Fibroblast of the aortic adventitia (primary cell): Measurements from ENCODE around the gene TCEAL4. TPM values are rescaled to one million over a fixed set of nuclear protein-coding genes. Genes with fewer than 3 reads are reported as not detected.

Source experiments
- DNase-seq: peaks from one replicate; pipeline ENCODE4 v3.0.0-alpha.2; 2010; ENCODE audit warnings: low read depth
- H3K4me3 ChIP-seq: 2 replicates; pipeline ENCODE4 v1.5.1; 2011; ENCODE audit warnings: low read depth, mild to moderate bottlenecking, control low read depth, low read length, moderate library complexity
- CTCF ChIP-seq: IDR thresholded peaks from 2 replicates; pipeline ENCODE4 v1.5.1; 2011; ENCODE audit warnings: mild to moderate bottlenecking, low read length, control low read depth, inconsistent platforms; ENCODE audit not compliant: insufficient read depth
- total RNA-seq: library from RNA; depleted of rRNA; stranded (reverse); fragments of >200 nt; gene quantifications from 2 replicates; pipeline ENCODE4 v1.2.3, GENCODE V29; 2012; ENCODE audit warnings: low replicate concordance

Gene TCEAL4
- total RNA-seq, 1 donor: 47.1 TPM

- H3K4me3 ChIP-seq: no peak overlapping the region
- no peak for TF ChIP-seq CTCF
- peak; percentile 10 for DNase-seq
These were observed 35.4 kb upstream of the TCEAL4 start for GRCh38 chrX:103549916-103550315.

- no peak for TF ChIP-seq CTCF
These were observed 34.8 kb upstream of the TCEAL4 start for GRCh38 chrX:103550415-103551051.

GRCh38 chrX:103552236-103552635 is 33.1 kb upstream of the TCEAL4 start:
- TF ChIP-seq CTCF: no peak
- H3K4me3 ChIP-seq: no peak overlapping the region
- DNase-seq: peak; percentile 37

More at GRCh38 chrX:103550415-103551051, 34.8 kb upstream of the TCEAL4 start:
- H3K4me3 ChIP-seq: no peak overlapping the region
- peak; percentile 53 for DNase-seq

- peak overlapping the region; percentile 16 for H3K4me3 ChIP-seq
- no peak for TF ChIP-seq CTCF
- DNase-seq: peak; percentile 28
These were observed 30.5 kb upstream of the TCEAL4 start for GRCh38 chrX:103554687-103555424.

GRCh38 chrX:103556963-103557612 is 28.2 kb upstream of the TCEAL4 start:
- TF ChIP-seq CTCF: no peak
- no peak overlapping the region for H3K4me3 ChIP-seq
- no peak for DNase-seq

- DNase-seq: no peak
- TF ChIP-seq CTCF: no peak
- H3K4me3 ChIP-seq: no peak overlapping the region
These were observed 25.1 kb upstream of the TCEAL4 start for GRCh38 chrX:103560256-103560655.
